GF-D8 (cell line): ENCODE measurements around the gene HECA.

Experiments used
- DNase-seq: peaks from one replicate; lab custom pipeline; 2025; lab: John Stamatoyannopoulos, UW

The HECA gene

GRCh38 chr6:139161169-139161568, 26.3 kb downstream of the HECA start:
- no peak for DNase-seq

- DNase-seq = no peak
These were observed 27.0 kb downstream of the HECA start for GRCh38 chr6:139161817-139162284.

- DNase-seq = no peak
These were observed 29.1 kb downstream of the HECA start for GRCh38 chr6:139164001-139164400.

GRCh38 chr6:139165324-139165723, 30.4 kb downstream of the HECA start:
- no peak for DNase-seq

- no peak for DNase-seq
These were observed 31.5 kb downstream of the HECA start for GRCh38 chr6:139166238-139166955.

- DNase-seq = no peak
These were observed 32.1 kb downstream of the HECA start for GRCh38 chr6:139166956-139167313.

- no peak for DNase-seq
These were observed 37.3 kb downstream of the HECA start for GRCh38 chr6:139172151-139172550.

GRCh38 chr6:139172567-139172966, 37.7 kb downstream of the HECA start:
- DNase-seq = no peak

GRCh38 chr6:139173172-139173571, 38.3 kb downstream of the HECA start:
- no peak for DNase-seq

GRCh38 chr6:139173822-139174221, 38.9 kb downstream of the HECA start:
- DNase-seq = no peak

GRCh38 chr6:139174961-139175360, 40.1 kb downstream of the HECA start:
- no peak for DNase-seq

GRCh38 chr6:139175389-139175948, 40.6 kb downstream of the HECA start:
- DNase-seq = peak; percentile 14

- no peak for DNase-seq
These were observed 46.4 kb downstream of the HECA start for GRCh38 chr6:139181236-139181635.

- DNase-seq = no peak
These were observed 49.2 kb downstream of the HECA start for GRCh38 chr6:139184047-139184446.

GRCh38 chr6:139184459-139184858, 49.6 kb downstream of the HECA start:
- DNase-seq = no peak

GRCh38 chr6:139186242-139186641, 51.4 kb downstream of the HECA start:
- no peak for DNase-seq

GRCh38 chr6:139186692-139187091, 51.8 kb downstream of the HECA start:
- no peak for DNase-seq

- no peak for DNase-seq
These were observed 52.6 kb downstream of the HECA start for GRCh38 chr6:139187489-139187888.

- DNase-seq = no peak
These were observed 54.8 kb downstream of the HECA start for GRCh38 chr6:139189665-139190064.

GRCh38 chr6:139194740-139195139, 59.9 kb downstream of the HECA start:
- no peak for DNase-seq

- DNase-seq = no peak
These were observed 63.8 kb downstream of the HECA start for GRCh38 chr6:139198529-139199288.

GRCh38 chr6:139201378-139201777, 66.5 kb downstream of the HECA start:
- no peak for DNase-seq

GRCh38 chr6:139204978-139205377, 70.1 kb downstream of the HECA start:
- no peak for DNase-seq
